Tibial nerve (tissue), 4 donors: Measurements from ENCODE around the gene RTN3.

ENCODE experiments used
- EP300 ChIP-seq, 2 donors: sonication (generic); formaldehyde crosslinking; IDR thresholded peaks; one replicate each; pipeline ENCODE4 v1.6.1; 2017; ENCODE audit warnings: antibody characterized with exemption in 2 of 2, mild to moderate bottlenecking in 1 of 2
- POLR2A ChIP-seq, 2 donors: fragments of 450-650 bp; IDR thresholded peaks; one replicate each; pipeline ENCODE4 v1.6.1; 2017; ENCODE audit warnings: antibody characterized with exemption in 2 of 2, mild to moderate bottlenecking in 2 of 2, moderate library complexity in 2 of 2
- TF ChIP-seq, protein P1 (sequence below), 5 experiments: fragments of 200-600 bp in 3 of 5; fragments of 450-650 bp in 2 of 5; sonication (generic) in 3 of 5; IDR thresholded peaks; one replicate each; pipeline ENCODE4 v1.5.1; 2016 to 2019; ENCODE audit warnings: antibody characterized with exemption in 5 of 5, mild to moderate bottlenecking in 3 of 5, moderate library complexity in 2 of 5

DNA sequence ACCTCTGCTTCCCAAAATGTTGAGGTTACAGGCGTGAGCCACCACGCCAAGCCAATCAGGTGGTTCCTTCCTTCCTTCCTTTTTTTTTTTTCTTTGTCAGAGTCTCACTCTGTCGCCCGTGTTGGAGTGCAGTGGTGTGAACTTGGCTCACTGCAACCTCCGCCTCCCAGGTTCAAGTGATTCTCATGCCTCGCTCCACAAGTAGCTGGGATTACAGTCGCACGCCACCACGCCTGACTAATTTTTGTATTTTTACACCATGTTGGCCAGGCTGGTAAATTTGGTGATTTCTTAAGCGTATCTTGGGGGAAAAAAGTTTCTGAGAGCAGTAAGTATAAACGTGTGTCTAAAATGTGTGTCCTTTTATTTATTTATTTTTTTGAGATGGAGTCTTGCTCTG, 113.8 kb downstream of the RTN3 start:
- no peak for TF ChIP-seq POLR2A (IDR thresholded peaks at IDR 0.05)
- TF ChIP-seq, protein P1, sequence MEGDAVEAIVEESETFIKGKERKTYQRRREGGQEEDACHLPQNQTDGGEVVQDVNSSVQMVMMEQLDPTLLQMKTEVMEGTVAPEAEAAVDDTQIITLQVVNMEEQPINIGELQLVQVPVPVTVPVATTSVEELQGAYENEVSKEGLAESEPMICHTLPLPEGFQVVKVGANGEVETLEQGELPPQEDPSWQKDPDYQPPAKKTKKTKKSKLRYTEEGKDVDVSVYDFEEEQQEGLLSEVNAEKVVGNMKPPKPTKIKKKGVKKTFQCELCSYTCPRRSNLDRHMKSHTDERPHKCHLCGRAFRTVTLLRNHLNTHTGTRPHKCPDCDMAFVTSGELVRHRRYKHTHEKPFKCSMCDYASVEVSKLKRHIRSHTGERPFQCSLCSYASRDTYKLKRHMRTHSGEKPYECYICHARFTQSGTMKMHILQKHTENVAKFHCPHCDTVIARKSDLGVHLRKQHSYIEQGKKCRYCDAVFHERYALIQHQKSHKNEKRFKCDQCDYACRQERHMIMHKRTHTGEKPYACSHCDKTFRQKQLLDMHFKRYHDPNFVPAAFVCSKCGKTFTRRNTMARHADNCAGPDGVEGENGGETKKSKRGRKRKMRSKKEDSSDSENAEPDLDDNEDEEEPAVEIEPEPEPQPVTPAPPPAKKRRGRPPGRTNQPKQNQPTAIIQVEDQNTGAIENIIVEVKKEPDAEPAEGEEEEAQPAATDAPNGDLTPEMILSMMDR (IDR thresholded peaks at IDR 0.05), result no peak
- TF ChIP-seq EP300 (IDR thresholded peaks at IDR 0.05), result no peak
